HEK293 (cell line): ENCODE results near the gene CTNNB1.

Experiments used
- CTCF ChIP-seq: fragments of 450-650 bp; formaldehyde crosslinking; IDR thresholded peaks from 2 replicates; pipeline ENCODE4 v1.5.1; 2016; ENCODE audit warnings: missing biosample characterization, missing genetic modification characterization
- KLF9 ChIP-seq: fragments of 450-650 bp; formaldehyde crosslinking; IDR thresholded peaks from 2 replicates; pipeline ENCODE4 v1.5.1; 2016; ENCODE audit warnings: missing biosample characterization, missing genetic modification characterization, low read depth
- PATZ1 ChIP-seq: fragments of 450-650 bp; formaldehyde crosslinking; IDR thresholded peaks from 2 replicates; pipeline ENCODE4 v1.5.1; 2016; ENCODE audit warnings: missing biosample characterization, missing genetic modification characterization
- ZBTB48 ChIP-seq: fragments of 450-650 bp; formaldehyde crosslinking; IDR thresholded peaks from 2 replicates; pipeline ENCODE4 v1.5.1; 2016; ENCODE audit warnings: missing biosample characterization, missing genetic modification characterization
- ZNF558 ChIP-seq: fragments of 450-650 bp; formaldehyde crosslinking; IDR thresholded peaks from 2 replicates; pipeline ENCODE4 v1.5.1; 2016; ENCODE audit warnings: missing biosample characterization, missing genetic modification characterization
- ZNF585B ChIP-seq: fragments of 450-650 bp; formaldehyde crosslinking; IDR thresholded peaks from 2 replicates; pipeline ENCODE4 v1.5.1; 2016; ENCODE audit warnings: missing biosample characterization, missing genetic modification characterization
- ZNF626 ChIP-seq: fragments of 450-650 bp; sonication (Bioruptor Pico); formaldehyde crosslinking; IDR thresholded peaks from 2 replicates; pipeline ENCODE4 v1.5.1; 2018; ENCODE audit warnings: missing biosample characterization, missing genetic modification characterization, inconsistent platforms
- ZNF654 ChIP-seq: fragments of 450-650 bp; formaldehyde crosslinking; IDR thresholded peaks from 2 replicates; pipeline ENCODE4 v1.5.1; 2016; ENCODE audit warnings: low read depth, missing biosample characterization, missing genetic modification characterization
- TF ChIP-seq, protein P1 (sequence below): fragments of 450-650 bp; formaldehyde crosslinking; IDR thresholded peaks from 2 replicates; pipeline ENCODE4 v1.5.0; 2017; ENCODE audit warnings: missing biosample characterization, missing genetic modification characterization, borderline replicate concordance

DNA sequence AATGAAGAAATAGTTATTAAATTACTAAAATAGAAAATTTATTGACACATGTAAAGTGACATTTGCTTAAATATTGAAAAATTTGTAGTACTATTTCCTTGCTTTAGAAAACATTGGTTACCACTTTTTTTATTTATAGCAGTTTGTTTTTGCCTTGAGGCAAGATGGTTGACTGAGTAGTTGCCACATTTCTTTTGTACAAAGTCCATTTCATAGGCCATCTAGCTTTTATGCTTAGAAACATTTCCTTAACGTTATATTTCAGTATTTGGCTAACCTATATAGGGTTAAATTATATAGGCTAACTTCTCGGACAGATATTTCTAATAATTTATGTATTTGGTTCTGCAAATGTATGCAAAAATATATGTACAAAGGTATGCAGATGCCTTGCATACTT, 17.1 kb downstream of the CTNNB1 start:
- TF ChIP-seq PATZ1 (tag by site-specific recombination): no peak
- no peak for TF ChIP-seq ZNF558 (tag by site-specific recombination)
- no peak for TF ChIP-seq CTCF (tag by site-specific recombination)
- TF ChIP-seq, protein P1, sequence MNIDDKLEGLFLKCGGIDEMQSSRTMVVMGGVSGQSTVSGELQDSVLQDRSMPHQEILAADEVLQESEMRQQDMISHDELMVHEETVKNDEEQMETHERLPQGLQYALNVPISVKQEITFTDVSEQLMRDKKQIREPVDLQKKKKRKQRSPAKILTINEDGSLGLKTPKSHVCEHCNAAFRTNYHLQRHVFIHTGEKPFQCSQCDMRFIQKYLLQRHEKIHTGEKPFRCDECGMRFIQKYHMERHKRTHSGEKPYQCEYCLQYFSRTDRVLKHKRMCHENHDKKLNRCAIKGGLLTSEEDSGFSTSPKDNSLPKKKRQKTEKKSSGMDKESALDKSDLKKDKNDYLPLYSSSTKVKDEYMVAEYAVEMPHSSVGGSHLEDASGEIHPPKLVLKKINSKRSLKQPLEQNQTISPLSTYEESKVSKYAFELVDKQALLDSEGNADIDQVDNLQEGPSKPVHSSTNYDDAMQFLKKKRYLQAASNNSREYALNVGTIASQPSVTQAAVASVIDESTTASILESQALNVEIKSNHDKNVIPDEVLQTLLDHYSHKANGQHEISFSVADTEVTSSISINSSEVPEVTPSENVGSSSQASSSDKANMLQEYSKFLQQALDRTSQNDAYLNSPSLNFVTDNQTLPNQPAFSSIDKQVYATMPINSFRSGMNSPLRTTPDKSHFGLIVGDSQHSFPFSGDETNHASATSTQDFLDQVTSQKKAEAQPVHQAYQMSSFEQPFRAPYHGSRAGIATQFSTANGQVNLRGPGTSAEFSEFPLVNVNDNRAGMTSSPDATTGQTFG: no peak
- no peak for TF ChIP-seq KLF9
- TF ChIP-seq ZNF654 (tag by site-specific recombination): no peak
- TF ChIP-seq ZNF626 (tag by site-specific recombination): no peak
- no peak for TF ChIP-seq ZNF585B (tag by site-specific recombination)
- TF ChIP-seq ZBTB48: no peak
